Ovary (tissue), 9 donors: ENCODE data around the gene ETV3. TPM values are rescaled to one million over a fixed set of nuclear protein-coding genes. Genes with fewer than 3 reads are reported as not detected.

Experiments
- DNase-seq, 5 donors: peaks; one replicate each; pipeline ENCODE4 v3.0.0-alpha.2; 2019 to 2020
- H3K27ac ChIP-seq, 2 donors: fragments of 200-600 bp; one replicate each; pipeline versions ENCODE4 v1.5.1 to v1.8.0; 2019 to 2022
- H3K27me3 ChIP-seq: fragments of 200-600 bp; one replicate; pipeline ENCODE4 v1.8.0; 2022
- H3K36me3 ChIP-seq: fragments of 200-600 bp; sonication (generic); one replicate; pipeline ENCODE4 v1.5.1; 2019
- H3K4me1 ChIP-seq: one replicate; pipeline ENCODE4 v1.8.1; 2013; ENCODE audit warnings: mild to moderate bottlenecking, moderate library complexity; ENCODE audit not compliant: insufficient read depth
- H3K4me3 ChIP-seq: fragments of 200-600 bp; sonication (generic); one replicate; pipeline ENCODE4 v1.5.1; 2017
- H3K9me3 ChIP-seq, 2 donors: fragments of 200-600 bp in 1 of 2; sonication (generic) in 1 of 2; one replicate each; pipeline versions ENCODE4 v1.5.1 to v1.8.1; 2013 to 2019; ENCODE audit warnings: mild to moderate bottlenecking in 1 of 2, moderate library complexity in 1 of 2
- EP300 ChIP-seq: sonication (generic); formaldehyde crosslinking; IDR thresholded peaks from one replicate; pipeline ENCODE4 v1.6.1; 2017; ENCODE audit warnings: antibody characterized with exemption
- POLR2A ChIP-seq: fragments of 450-650 bp; IDR thresholded peaks from one replicate; pipeline ENCODE4 v1.6.1; 2017; ENCODE audit warnings: antibody characterized with exemption, mild to moderate bottlenecking, moderate library complexity
- WGBS, 3 donors: extraction: QIAGEN DNeasy Blood & Tissue Kit in 1 of 3; methylation state at CpG; one replicate each; pipeline versions ENCODE4 v1.1.5 to v1.1.7; 2013 to 2017; 5-methylcytosine and 5-hydroxymethylcytosine counted together
- intact Hi-C, 4 donors: fragments of 100-400 bp; cut with DNase I; formaldehyde crosslinking; loops; one replicate each; pipeline versions ENCODE4 v1.11.0 to v1.15.1; 2022 to 2023
- polyA plus RNA-seq, 2 donors: library from polyadenylated mRNA; stranded (reverse); fragments of 200-250 nt in 1 of 2; fragments of 350-450 nt in 1 of 2; fragmentation: Illumina TruSeq in 1 of 2; extraction: RNeasy Lipid Tissue Mini Kit (QIAGEN cat#74804) in 1 of 2; gene quantifications; one replicate each; pipeline ENCODE4 v1.2.3, GENCODE V29; 2013 to 2014
- total RNA-seq, 7 donors: library from RNA; depleted of rRNA in 2 of 7; stranded (reverse); fragments of >200 nt in 2 of 7; fragmentation: NEBNext Ultra II Directional in 3 of 7; extraction: Animal tissue kit (Norgen Biotek cat#: 25700) in 3 of 7; gene quantifications; one replicate each; pipeline versions ENCODE4 v1.1.0 to v1.2.4, GENCODE V29; 2016 to 2023
- TF ChIP-seq, protein P1 (sequence below), 3 donors: fragments of 450-650 bp in 2 of 3; fragments of 200-600 bp in 1 of 3; IDR thresholded peaks; one replicate each; pipeline versions ENCODE4 v1.5.1 to v1.8.0; 2016 to 2022; ENCODE audit warnings: antibody characterized with exemption in 3 of 3, mild to moderate bottlenecking in 1 of 3
- donor health status: DM: no; HTN: no; CAD: no; lungs with moderate emphysema.
- donor health status: DM: no; HTN: no; CAD: no.
- donor health status: Bipolar disorder and iron deficiency.
- donor health status: DM: yes; HTN: yes; CAD: no.
- donor health status: DM: no; HTN: no; CAD: no.
- donor health status: DM: yes; HTN: yes; CAD: no.

Gene ETV3
- total and polyA plus RNA-seq, 9 donors, result 8.0 to 36.4 (median 22.5) TPM

DNA sequence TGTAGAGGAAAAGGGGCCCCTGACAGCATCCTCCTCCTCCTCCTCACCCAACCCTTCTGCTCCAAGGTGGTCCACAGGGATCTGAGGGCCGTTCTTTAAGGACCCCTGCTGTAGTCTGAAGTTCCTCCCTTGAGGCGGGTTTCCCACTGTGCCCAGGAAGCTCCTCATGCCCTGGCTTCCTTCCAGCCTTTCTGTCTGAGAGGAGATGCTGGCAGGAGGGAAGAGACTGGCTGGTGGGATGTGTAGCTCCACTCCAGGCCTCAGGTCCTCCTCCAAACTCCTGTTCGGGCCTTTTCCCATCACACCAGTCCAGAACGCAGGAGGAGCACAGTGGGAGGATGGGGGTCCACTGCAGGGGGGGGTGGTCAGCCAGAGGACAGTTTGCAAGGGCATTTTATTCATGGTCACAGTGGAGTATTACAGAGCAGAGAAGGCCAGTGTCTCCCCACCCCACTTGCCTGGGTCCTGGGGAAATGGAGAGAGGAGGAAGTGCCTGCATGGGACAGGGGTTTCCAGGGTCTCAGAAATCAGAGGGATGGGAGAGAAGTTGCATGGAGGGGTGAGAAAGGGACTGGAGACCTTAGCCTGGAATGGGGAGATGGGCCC, 46.4 kb downstream of the ETV3 start:
- Histone ChIP-seq H3K4me3 (no peak overlapping the region), H3K27me3 (no peaks in the 10 kb centered on the region), H3K27ac (no peak overlapping the region), H3K9me3 (no peaks in the 10 kb centered on the region), H3K36me3 (no peaks in the 10 kb centered on the region), H3K4me1 (no peaks in the 10 kb centered on the region)
- 78 to 88% (median 86%) methylated on average over 4 of the region's 4 CpGs for WGBS, 3 donors
- DNase-seq, result no peak
- no peak for TF ChIP-seq POLR2A
- intact Hi-C loops, result loop anchor here in 3 of 4 donors (2.0 to 10.0 kb wide), 3 partner anchors 63 to 403 kb away; no protein-coding TSS in a partner anchor

DNA sequence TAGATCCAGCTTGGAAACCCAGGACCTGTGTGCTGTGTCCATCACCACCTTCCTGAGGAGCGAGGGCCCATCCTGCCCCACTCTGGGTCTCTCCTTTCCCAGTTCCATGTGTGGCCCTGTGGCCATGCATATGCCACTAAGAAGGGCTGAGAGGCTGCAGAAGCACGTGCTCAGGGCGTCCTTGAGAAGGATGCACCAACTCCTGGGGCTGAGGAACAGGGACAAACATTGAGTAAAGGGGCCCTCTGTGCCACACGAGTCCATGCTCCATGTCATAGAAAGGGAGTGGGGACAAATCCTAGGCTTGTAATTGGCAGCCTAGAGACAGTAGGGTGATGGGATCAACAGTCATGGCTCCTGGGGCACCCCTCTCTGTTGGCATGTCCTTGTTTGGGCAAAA, 47.0 kb downstream of the ETV3 start:
- no peak for DNase-seq
- intact Hi-C loops, result loop anchor here in 3 of 4 donors (2.0 to 10.0 kb wide), 3 partner anchors 64 to 404 kb away; no protein-coding TSS in a partner anchor
- 86 to 95% (median 93%) methylated on average over 4 of the region's 4 CpGs for WGBS, 3 donors
- H3K36me3 ChIP-seq, result no peaks in the 10 kb centered on the region
- TF ChIP-seq POLR2A, result no peak
- TF ChIP-seq EP300, result no peak
- TF ChIP-seq, protein P1, sequence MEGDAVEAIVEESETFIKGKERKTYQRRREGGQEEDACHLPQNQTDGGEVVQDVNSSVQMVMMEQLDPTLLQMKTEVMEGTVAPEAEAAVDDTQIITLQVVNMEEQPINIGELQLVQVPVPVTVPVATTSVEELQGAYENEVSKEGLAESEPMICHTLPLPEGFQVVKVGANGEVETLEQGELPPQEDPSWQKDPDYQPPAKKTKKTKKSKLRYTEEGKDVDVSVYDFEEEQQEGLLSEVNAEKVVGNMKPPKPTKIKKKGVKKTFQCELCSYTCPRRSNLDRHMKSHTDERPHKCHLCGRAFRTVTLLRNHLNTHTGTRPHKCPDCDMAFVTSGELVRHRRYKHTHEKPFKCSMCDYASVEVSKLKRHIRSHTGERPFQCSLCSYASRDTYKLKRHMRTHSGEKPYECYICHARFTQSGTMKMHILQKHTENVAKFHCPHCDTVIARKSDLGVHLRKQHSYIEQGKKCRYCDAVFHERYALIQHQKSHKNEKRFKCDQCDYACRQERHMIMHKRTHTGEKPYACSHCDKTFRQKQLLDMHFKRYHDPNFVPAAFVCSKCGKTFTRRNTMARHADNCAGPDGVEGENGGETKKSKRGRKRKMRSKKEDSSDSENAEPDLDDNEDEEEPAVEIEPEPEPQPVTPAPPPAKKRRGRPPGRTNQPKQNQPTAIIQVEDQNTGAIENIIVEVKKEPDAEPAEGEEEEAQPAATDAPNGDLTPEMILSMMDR (IDR thresholded peaks at IDR 0.05), result no peak
- no peaks in the 10 kb centered on the region for H3K9me3 ChIP-seq
- H3K4me3 ChIP-seq, result no peak overlapping the region
- no peaks in the 10 kb centered on the region for H3K27me3 ChIP-seq
- H3K4me1 ChIP-seq, result no peaks in the 10 kb centered on the region
- H3K27ac ChIP-seq, result no peak overlapping the region

DNA sequence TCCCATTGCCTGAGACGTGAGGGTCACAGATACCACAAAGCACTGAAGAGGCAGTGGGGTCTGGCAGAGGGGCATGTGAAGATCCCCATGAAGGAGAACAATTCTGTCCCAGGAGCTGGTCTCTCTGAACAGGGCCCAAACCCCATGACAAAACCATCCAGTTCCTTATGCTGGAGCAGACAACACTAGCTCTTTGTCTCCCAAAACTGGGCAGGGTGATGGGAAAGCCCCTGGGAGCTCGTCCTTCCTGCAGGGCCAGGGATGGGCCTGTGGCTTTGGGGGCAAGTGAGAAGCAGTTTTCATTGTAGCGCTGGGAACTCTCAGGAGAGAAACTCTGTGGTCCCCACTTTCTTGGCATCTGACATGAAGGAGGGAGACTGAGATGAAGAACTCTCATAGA, 47.4 kb downstream of the ETV3 start:
- no peaks in the 10 kb centered on the region for H3K4me1 ChIP-seq
- WGBS, 3 donors, result 60 to 71% (median 70%) methylated on average over 3 of the region's 3 CpGs
- no peak overlapping the region for H3K27ac ChIP-seq
- no peaks in the 10 kb centered on the region for H3K36me3 ChIP-seq
- TF ChIP-seq POLR2A, result no peak
- TF ChIP-seq, protein P1 (IDR thresholded peaks at IDR 0.05), result no peak
- no peak for TF ChIP-seq EP300
- intact Hi-C loops, result loop anchor here (1.0 to 10.0 kb wide), 4 partner anchors 64 to 404 kb away; no protein-coding TSS in a partner anchor
- no peak for DNase-seq
- H3K27me3 ChIP-seq, result no peaks in the 10 kb centered on the region
- no peak overlapping the region for H3K4me3 ChIP-seq
- no peaks in the 10 kb centered on the region for H3K9me3 ChIP-seq

DNA sequence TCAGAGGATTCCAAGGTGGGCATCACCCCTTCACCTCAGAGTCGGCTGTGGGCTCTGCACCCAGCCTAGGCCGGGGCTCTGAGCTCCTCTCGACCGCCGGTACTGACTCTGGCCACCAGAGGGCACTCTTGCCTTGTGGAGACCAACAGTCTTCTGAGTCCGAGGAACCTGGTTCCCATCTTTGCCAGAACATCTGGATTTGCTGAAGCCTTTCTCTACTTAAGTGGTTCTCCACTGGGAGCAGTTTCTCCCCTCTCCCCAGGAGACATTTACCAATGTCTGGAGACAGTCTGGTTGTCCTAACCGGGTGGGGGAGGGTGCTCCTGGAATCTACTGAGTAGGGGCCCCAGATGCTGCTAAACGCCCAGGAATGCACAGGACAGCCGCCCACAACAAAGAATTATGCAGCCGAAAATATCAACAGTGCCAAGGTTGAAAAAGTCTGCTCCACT, 48.0 kb downstream of the ETV3 start:
- no peak overlapping the region for H3K4me3 ChIP-seq
- H3K27me3 ChIP-seq, result no peaks in the 10 kb centered on the region
- intact Hi-C loops, result loop anchor here (1.0 to 10.0 kb wide), 4 partner anchors 65 to 405 kb away; no protein-coding TSS in a partner anchor
- peak; percentile 83 to 94 (median 92) for DNase-seq
- H3K36me3 ChIP-seq, result no peaks in the 10 kb centered on the region
- WGBS, 3 donors, result 4 to 6% (median 6%) methylated on average over 10 of the region's 10 CpGs
- no peaks in the 10 kb centered on the region for H3K4me1 ChIP-seq
- TF ChIP-seq POLR2A (no peak), EP300 (no peak)
- TF ChIP-seq, protein P1 (IDR thresholded peaks at IDR 0.05), result peak; percentile 84 to 86 (median 84)
- H3K27ac ChIP-seq, result no peak overlapping the region
- H3K9me3 ChIP-seq, result no peaks in the 10 kb centered on the region

DNA sequence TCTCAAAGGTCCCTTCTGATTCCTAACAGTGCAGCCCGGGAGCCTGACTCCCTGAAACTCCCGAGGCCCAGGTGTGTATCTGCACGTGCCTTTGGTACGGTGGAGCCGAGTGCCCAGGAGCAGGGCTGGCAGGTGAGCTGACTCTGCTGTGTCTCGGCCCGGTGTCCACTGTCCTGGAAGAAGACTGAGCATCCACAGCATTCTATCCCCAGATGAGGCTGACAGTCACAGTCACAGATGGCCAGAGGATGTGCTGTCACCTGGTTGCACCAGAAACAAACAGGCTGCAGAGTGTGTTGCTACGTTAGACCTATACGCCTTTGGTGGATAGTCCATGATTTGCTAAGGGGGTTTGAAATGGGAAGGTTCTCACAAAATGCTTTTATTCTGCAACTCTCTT, 48.4 kb downstream of the ETV3 start:
- no peak for DNase-seq
- intact Hi-C loops, result loop anchor here (1.0 to 10.0 kb wide), 4 partner anchors 65 to 405 kb away; no protein-coding TSS in a partner anchor
- no peaks in the 10 kb centered on the region for H3K27me3 ChIP-seq
- no peaks in the 10 kb centered on the region for H3K9me3 ChIP-seq
- no peak overlapping the region for H3K4me3 ChIP-seq
- TF ChIP-seq EP300, result no peak
- TF ChIP-seq POLR2A, result no peak
- TF ChIP-seq, protein P1 (IDR thresholded peaks at IDR 0.05), result no peak
- no peak overlapping the region for H3K27ac ChIP-seq
- H3K36me3 ChIP-seq, result no peaks in the 10 kb centered on the region
- H3K4me1 ChIP-seq, result no peaks in the 10 kb centered on the region
- WGBS, 3 donors, result 78 to 83% (median 82%) methylated on average over 9 of the region's 9 CpGs
